Activated CD4-positive, CD25-positive, alpha-beta regulatory T cell (primary cell): Measurements from ENCODE around the gene PKNOX2.

Experiments used
- DNase-seq, 4 experiments: peaks; one replicate each; lab custom pipeline; 2025; lab: John Stamatoyannopoulos, UW

Gene PKNOX2

DNA sequence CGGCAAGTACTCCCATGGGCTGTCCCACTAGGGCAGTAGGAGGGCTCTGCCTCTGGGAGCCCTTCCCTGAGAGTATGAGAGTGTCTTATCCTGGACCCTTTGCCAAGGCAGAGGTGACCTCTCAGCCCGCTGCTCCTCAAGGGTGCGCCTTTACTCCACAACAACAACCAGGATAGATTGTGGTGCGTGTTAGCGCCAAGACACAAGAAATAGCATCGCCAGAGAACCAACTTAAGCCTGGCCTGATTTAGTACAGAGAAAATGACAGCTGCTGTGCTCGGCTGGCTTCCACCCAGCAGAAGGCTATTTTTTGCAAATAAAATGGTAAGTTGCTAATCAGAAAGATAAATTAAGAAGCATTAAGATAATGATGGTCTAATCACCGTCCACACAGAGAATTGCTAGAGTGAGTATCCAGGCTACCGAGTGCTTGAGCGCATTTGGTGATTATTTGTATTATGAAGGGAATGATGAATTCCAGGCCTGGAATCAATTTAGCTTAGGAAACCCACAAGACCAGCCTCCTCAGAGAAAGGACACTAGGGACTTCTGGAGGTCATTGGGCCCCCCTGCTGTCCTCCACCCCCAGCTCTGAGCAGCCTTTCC, 119.8 kb downstream of the PKNOX2 start:
- no peak for DNase-seq

DNA sequence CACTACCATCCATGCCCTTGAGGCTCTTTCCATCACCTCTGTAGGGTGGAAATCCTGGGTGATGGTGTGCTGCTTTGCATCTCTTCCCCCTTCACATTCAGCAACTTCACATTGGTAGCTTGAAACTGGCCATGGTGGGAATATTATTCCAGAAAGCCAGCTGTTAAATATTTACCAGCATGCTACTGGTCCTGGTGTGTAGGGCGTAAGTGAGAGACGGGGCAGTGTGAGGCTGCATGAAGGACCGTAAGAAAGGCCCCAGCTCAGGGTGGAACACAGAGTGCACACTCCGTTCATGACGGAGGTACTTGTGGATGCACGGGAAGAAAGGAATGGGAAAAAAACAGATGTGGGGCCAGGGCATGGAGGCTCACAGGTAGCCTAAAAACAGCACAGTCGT, 121.3 kb downstream of the PKNOX2 start:
- no peak for DNase-seq

DNA sequence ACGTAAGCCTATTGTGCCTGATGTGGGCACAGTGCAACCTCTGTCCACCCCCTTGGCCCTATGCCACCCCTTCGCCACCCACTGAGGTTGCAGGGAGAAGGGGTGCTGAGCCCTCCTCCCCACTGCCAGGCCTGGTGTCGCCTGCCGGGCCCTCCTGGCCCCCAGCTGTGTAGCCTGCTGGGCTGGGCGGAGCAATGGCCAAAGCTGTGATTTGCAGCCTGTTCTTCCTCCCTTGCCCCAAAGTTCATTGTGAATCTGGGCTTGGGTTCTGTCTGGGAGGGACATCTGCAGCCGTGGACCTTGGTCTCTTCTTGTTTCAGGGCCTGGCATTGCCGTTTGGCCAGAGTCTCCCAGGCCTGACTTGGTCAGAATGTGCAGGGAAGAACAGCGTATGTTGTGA, 121.9 kb downstream of the PKNOX2 start:
- no peak for DNase-seq

DNA sequence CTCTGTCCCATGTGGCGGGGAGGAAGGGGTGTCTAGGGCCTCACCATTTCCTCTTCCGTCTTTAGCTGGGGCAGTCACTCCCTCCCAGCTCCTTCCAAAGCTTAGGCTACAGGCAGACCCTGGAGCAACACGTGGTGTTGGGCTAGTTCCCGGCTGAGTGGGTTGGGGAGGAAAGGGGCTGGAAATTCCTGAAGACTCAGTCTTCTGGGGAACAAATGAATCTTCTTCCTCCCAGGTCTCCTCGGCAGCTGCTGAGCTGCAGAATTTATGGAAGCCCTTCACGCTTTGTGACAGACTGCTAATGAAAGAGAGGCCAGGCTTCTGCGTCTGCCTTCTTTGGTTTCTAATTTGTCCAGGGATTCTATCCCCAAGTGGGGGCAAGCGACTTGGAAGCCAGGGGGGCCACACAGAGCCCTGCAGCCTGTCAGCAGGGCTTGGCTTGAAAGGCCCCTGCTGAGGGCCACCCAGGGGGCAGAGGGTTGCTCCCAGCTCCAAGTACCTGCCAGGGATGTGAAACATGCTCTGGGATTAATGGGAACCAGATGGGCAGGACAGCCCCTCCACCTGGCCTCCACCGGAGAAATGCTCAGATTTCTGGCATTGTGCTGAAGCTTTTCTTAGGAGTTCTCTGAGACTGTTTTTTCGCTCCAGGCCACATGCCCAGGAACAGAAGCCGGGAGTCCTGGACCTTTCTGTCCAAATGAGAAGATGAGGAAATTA, 123.1 kb downstream of the PKNOX2 start:
- DNase-seq = no peak

DNA sequence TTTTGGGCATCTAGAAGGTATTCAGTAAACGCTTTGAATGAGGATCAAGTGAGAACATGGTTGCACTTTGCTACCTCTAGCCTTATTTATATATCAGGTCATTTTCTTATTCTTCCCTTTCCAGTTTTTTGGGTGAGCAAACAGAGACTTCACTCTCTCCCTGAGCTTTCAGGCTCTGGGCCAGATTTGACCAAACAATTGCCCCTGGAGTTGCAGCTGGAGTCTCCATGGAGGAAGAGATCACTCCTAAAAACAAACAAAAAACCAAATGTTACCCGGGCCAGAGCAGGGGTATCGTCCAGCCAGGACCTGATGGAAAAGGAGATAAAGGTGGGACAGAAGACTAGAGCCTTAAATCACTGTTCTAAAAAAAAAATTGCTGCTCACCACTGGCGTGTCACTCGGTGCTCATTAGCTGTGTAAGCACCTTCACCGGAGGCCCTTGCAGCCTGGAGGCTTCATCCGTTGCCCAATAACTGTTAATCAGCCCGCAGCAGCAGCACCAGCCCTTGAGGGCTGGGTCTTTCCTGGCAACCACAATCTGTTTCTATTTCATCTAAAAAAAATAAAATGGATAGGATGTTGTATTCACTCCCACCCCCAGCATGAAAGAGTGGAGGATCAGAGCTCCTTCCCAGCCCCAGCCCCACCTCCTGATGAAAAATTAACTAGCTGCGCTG, 125.0 kb downstream of the PKNOX2 start:
- DNase-seq = no peak

DNA sequence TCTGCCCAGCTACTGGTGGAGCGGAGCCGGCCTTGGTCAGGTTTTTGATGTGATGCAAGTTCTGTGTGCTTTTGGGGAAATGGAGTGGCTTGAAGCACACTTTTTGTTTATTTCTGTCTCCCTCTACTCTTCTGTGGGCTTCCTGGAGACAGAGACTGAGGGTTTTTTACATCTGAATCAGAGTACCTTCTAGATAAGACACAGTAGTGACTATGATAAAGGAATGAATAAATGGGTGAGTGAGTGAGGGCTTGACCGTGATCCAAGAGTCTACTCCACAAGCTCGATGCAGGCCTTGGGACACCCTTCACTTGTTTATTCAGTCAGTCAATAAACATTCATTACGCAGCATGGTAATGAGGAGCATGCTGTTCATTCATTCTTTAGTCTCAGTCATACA, 125.7 kb downstream of the PKNOX2 start:
- DNase-seq = no peak

DNA sequence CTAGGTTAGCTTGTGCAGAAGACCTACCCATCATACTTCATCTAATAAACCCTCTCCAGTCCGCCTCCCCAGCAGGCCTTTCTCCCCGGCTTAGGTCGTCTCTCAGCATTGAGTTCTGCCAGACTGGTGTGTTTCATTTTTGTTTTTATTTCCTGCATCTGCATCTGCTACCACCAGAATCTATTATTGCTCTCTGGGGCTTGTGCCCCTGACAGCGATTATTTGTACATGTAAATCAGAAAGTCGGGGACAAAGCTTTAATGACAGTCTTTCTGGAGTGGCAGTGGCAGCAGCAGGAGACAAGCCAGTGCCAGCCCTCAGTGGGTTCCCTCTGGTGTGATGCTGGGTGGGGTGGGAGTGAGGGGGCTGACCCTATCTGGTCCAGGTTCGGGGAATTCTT, 127.5 kb downstream of the PKNOX2 start:
- DNase-seq = no peak

DNA sequence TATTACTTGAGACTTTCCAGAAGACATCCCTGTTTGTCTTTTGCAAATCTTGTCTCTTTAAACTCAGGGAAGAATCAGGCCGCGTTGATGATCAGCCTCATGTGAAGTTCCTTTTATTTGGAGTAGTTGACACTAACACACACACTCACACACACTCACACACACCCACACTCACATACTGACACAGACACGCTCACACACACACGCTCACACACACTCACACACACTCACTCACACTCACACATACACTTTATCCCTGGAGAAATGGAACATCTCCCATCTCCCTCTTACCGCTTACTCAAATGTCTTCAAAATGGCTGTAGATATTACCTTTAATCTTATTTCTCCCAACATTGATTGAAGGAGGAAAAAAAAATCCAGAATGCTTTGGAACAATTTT, 129.0 kb downstream of the PKNOX2 start:
- DNase-seq = no peak

DNA sequence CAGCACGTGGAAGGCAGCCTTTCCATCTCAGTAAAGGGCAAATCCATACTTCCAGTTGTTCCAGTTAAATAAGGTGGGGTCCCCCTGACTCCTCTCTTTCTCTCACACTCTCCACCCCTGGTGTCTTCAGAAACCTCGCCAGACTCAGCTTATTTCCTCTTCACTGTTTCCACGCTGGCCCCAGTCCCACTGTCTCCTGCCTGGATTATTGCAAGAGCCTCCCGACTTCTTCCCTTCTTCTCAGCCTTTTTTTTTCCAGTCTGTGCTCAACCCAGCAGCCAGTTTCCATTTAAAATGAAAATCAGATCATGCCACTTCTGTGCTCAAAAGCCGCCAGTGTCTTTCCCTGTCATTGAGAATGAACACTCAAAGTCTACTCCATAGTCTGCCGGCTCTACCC, 131.4 kb downstream of the PKNOX2 start:
- no peak for DNase-seq

DNA sequence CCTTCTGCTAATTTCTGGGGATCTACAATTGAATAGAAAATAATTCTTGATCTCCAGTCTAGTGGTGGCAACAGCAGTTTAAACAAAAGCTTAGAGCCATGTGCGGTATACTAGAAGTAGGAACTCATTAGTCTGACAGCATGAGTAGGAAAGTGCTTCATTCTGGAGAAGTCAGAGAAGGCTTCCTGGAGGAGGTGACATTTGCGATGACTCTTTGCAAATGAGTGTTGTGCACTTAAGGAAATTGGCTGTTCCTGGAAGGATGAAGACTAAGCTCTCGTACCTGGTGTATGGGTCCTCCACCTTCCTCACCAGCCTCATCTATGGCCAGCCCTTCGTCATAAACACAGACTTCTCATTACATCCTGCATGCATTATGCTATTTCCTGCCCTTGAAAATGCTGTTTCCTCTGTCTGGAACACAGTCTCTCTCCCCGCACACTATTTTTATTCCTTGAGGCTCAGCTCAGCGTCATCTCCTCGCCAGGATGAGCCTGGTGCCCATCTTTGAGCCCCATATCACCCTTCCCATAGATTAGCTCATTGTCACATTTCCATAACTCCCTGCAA, 132.9 kb downstream of the PKNOX2 start:
- no peak for DNase-seq

DNA sequence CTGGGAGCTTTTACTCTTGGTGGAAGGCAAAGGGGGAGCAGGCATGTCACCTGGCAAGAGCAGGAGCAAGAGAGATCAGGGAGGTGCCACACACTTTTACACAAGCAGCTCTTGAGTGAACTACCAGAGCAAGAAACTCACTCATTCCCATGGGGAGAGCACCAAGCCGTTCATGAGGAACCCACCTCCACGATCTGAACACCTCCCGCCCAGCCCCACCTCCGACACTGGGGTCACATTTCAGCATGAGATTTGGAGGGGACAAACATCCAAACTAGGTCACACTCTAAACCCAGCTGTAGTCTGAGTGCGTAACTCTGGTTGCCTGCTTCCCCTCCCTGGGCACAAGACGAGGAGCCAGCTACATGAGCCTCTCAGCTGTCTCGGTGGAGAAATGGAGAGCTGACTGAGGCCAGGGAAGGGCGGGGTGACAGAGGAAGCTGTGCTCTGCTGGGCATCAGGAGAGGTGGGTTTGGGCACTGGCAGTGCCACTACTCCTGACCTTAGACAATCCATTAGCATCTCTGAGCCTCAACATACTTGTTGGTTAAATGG, 134.6 kb downstream of the PKNOX2 start:
- no peak for DNase-seq

DNA sequence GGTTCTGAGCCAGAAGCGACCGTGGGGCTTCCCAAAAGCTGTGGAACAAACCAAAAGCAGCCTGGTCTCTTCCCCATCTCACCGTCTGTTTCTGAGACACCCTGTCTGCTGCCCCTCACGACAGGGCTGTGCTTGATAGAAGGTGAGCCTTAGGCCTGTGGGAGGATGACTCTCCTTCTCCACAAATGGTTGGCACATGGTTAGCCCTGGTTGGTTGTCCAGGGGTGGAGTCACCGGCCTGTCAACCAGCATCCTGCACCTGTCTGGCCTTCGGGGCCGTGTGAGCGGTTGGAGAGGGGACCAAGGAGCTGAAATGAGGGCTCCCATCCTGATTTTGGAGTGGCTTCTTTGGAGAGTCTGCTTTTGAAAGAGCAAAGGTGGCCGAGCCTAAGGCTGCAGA, 135.3 kb downstream of the PKNOX2 start:
- DNase-seq = no peak

DNA sequence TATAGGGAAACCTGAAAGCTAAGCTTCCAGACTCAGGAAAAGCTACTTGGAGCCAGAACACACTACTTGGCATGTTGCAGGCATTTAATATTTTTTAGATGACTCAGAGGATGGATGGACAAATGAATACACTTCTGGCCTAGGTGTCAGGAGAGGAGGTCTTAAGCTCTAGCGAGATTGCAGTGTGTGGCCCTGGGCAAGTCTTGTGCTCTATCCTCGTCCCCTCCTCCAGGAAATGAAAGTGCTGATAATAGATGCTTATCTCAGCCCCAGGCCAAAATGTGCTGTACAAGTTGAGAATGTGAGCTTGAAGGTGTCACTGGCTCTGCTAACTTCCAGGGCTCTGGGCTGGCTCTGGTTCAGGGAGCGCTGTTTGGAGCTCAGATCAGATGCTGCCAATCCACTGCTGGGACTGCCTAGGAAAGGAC, 136.3 kb downstream of the PKNOX2 start:
- no peak for DNase-seq

DNA sequence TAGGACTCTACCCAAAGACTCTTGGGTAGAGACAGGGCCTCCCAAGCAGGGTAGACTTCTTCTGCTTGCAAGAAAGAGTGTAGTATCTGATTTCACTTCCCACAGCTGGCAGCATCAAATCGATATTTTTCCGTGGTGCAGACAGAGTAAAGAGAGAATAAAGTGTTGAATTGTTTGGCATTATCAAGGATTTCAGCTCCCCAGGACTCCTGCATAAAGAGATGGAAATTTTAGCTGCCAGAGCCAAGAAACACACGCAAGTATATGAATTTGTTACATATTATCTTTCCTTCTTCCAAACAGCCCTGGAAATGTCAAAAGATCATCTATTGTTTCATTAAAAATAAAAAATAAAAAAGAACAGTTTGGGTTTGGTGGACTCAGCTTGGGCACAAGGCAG, 136.8 kb downstream of the PKNOX2 start:
- no peak for DNase-seq

DNA sequence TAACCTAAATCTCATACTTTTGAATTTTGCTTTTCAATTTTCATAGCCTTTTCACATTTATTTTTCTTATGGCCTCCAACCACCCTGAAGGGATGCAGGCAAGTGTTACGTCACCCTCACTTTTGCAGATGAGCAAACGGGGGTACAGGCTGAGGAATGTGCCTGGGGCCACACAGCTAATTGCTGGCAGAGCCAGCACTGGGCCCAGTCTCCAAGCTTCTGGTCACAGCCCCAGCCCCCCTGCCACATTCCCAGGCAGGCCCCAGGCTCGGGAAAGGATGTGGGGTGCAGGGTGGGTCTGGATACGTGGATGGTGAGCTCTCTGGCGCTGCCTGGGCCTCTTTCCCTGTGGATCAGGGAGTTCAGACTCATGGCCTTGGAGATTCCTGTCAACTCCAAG, 138.6 kb downstream of the PKNOX2 start:
- no peak for DNase-seq

DNA sequence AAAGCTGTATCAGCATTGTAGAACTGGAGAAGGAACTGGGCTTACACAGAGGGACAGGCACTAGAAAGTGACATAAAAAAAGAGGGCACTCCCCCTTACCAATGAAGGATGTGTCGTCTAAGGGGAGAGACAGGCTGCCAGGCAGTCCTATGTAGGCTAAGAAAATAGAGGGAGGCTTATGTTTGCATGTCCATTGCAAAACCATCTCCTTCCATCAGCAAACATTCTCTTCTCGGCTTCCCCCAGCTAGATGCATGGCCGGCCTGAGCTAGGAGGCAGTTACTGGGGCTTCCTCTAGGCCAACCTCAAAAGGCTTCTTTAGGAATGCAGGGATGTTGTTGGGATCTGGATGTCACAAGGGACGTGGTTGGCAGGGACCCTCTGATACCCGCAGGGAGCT, 139.1 kb downstream of the PKNOX2 start:
- no peak for DNase-seq

DNA sequence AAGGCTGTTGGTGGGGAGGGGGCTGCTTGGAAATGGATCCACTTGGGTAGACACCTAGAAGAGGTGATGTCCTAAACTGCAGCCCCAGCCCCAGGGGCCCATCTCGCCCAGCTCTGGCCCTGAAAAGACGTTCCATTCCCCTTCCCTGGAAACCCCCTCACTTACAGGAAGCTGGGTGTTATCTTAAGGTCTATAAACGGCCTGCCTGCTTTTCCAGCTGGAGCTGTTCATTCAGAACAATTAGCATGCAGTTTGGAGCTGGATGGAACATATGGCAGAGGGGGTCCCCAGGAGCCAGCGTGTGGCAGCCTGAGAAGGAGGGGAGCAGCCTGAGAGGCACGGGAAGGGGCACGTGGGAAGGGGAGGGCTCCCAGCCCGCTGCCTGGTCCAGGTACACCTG, 139.6 kb downstream of the PKNOX2 start:
- DNase-seq = no peak

DNA sequence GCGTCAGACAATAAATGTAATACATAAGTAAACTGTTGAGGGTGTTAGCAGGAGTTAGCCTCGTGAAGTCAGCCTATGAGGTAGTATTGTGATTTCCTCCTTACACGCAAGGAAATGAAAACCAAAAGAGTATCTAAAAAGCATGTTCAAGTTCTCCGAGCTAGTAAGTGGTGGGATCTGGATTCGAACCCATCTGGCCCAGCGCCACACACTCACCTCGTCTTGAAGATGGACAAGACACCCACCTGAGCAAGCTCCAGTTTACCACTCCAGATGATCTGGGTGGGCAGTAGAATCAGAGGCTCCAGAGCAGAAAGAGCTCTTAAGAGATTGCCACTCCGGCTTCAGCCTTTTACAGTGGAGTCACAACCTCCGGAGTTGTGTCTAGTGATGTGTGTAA, 140.3 kb downstream of the PKNOX2 start:
- no peak for DNase-seq

DNA sequence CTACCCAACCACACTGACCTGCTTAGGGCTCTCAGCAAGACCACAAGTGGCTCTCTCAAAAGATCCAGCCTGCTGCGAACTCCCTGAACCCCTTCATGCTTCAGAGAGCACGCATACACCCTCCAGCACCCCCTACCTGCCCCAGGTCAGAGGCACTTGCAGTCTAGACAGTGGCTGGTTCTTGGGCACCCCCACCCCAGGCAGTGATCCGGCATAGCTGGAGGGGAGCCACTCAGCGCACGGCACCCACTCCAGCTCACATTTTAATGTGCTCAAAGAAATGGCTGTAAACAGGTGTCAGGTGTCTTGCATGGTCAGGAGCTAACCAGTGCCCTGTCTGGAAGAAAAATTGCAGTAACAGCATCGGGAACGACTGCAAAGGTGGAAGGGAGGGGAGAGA, 140.8 kb downstream of the PKNOX2 start:
- DNase-seq = no peak

DNA sequence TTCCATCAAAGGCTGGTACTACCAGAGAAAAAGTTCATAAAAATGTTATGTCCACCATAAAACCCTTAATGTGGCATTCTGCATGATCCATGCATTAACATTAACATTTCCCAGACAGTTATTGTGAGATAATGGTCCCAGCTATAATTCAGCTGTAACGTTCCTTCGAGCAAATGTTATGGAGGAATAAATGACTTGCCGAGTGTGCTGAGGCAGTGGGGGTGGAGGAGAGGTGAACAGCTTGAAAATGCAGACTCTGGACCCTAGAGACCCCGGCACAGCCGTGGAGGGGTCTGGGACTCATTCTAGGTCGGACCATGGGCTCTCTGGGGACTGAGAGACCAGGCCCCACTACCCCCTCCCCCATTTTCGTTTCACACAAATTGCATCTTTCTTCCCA, 141.9 kb downstream of the PKNOX2 start:
- no peak for DNase-seq

DNA sequence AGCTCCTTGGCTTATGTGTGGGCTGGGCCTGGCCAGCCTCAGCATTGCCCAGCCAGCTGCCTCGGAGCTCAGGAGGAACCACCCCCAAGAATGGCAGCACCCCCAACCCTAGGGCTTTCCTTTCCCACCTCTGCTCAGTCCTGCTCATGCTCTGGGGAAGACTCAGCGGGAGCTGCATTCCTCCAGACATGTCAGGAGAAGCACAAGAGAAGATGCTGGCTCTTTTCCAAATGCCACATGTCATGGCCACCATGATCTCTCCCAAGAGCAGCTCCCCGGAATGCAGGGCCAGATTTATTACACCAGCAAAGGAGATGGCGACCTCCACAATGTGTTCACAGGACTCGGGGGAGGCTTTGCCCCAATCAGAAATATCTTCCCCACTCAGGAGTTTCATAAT, 143.7 kb downstream of the PKNOX2 start:
- no peak for DNase-seq

DNA sequence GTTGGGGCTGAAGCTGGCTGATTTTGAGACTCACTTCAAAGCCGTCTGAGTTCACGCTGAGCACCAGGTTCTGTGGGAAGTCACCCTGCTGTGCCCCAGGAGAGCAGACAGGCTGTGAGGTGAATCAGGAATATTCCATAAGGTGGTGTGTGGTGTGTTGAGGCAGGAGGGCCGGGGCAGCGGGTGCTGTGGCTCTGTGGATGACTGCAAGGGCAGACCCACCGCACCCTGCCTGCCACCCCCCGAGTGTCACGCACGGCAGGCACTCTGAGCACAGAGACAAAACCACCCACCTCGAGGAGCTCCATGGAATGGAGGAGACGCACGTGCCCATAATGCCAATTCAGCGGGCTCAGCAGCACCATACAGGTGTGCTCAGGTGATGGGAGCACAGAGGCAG, 147.8 kb downstream of the PKNOX2 start:
- no peak for DNase-seq

DNA sequence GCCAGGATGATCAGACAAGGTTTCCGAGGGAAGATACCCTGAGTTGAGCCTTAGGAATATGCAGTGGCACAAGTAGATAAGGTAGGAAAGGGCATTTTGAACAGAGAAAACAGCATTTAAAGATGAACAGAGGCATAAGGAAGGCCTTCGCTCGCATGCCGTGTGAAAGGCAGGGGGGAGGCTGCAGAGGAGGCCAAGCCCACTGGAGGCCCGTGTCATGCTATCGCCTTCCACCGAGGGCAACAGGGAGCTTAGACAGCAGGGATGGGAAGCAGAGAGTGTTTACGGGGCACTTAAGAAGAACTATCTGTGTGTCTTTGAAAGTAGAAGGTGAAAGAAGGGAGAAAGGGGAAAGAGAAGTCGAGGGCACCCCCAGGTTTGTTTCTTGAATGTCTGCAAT, 148.3 kb downstream of the PKNOX2 start:
- no peak for DNase-seq
